AG04450 (cell line): Measurements from ENCODE around the gene MCC. TPM values are rescaled to one million over a fixed set of nuclear protein-coding genes. Genes with fewer than 3 reads are reported as not detected.

Source experiments
- CTCF ChIA-PET: fragments of 300-600, 350-600 bp; formaldehyde crosslinking; extraction: SDS; loops from one replicate; lab custom pipeline; 2022; ENCODE audit warnings: antibody characterized with exemption, inconsistent platforms; lab: Charles Lee
- POLR2A ChIA-PET: fragments of 350-600 bp; formaldehyde crosslinking; extraction: SDS; loops from one replicate; lab custom pipeline; 2021; ENCODE audit warnings: antibody characterized with exemption, inconsistent platforms; lab: Yijun Ruan, JAX
- DNase-seq: peaks from one replicate; pipeline ENCODE4 v3.0.0-alpha.2; 2011; ENCODE audit warnings: low read depth, low spot score
- H3K27ac ChIP-seq: one replicate; pipeline ENCODE4 v1.5.1; 2012; ENCODE audit warnings: low read depth, low read length, control low read depth
- H3K27me3 ChIP-seq: one replicate; pipeline ENCODE4 v1.6.0; 2012; ENCODE audit warnings: low read length; ENCODE audit not compliant: control insufficient read depth, insufficient read depth
- H3K4me3 ChIP-seq: 2 replicates; pipeline ENCODE4 v1.5.1; 2011; ENCODE audit warnings: mild to moderate bottlenecking, low read depth, low read length, control low read depth
- H3K9me3 ChIP-seq: 2 replicates; pipeline ENCODE4 v1.5.1; 2012; ENCODE audit warnings: low read length; ENCODE audit not compliant: control insufficient read depth, insufficient read depth
- CTCF ChIP-seq: IDR thresholded peaks from 2 replicates; pipeline ENCODE4 v1.5.1; 2011; ENCODE audit warnings: low read depth, low read length, control low read depth, inconsistent platforms
- polyA plus RNA-seq: library from polyadenylated mRNA; depleted of rRNA; stranded (reverse); fragments of >200 nt; gene quantifications from 2 replicates; pipeline ENCODE4 v1.2.3, GENCODE V29; 2011

Gene MCC
- polyA plus RNA-seq, 1 experiment, result 17.5 TPM

GRCh38 chr5:113187906-113188305 is 300.3 kb downstream of the MCC start:
- no peak for TF ChIP-seq CTCF
- POLR2A ChIA-PET, result no interaction called here
- no peak for DNase-seq
- peaks cover 2% of the 10 kb centered on the region for H3K9me3 ChIP-seq
- no peak overlapping the region for H3K27ac ChIP-seq
- CTCF ChIA-PET, result no interaction called here
- no peaks in the 10 kb centered on the region for H3K27me3 ChIP-seq
- H3K4me3 ChIP-seq, result no peak overlapping the region

DNA sequence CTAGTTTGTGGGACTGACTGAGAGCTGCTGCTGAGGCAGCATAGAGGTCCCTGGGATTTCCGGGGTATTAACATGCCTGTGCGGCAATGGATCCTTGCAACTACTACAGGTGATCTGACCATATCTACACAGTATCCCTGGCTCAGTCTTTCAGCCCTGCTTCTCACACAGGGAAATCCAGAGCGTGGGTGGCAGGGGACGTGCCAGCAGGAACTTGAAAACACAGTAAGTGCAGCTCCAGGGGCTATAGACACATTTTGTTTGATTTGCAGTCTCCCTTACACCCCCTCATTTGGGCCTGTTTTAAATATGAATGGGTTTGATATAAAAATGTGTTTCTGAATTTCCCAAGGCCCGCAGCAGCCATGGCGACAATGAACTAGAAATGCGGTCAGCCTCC is 302.2 kb downstream of the MCC start:
- TF ChIP-seq CTCF, result no peak
- no peak for DNase-seq
- no peaks in the 10 kb centered on the region for H3K9me3 ChIP-seq
- CTCF ChIA-PET, result no interaction called here
- POLR2A ChIA-PET, result no interaction called here
- no peak overlapping the region for H3K27ac ChIP-seq
- H3K27me3 ChIP-seq, result no peaks in the 10 kb centered on the region
- no peak overlapping the region for H3K4me3 ChIP-seq

DNA sequence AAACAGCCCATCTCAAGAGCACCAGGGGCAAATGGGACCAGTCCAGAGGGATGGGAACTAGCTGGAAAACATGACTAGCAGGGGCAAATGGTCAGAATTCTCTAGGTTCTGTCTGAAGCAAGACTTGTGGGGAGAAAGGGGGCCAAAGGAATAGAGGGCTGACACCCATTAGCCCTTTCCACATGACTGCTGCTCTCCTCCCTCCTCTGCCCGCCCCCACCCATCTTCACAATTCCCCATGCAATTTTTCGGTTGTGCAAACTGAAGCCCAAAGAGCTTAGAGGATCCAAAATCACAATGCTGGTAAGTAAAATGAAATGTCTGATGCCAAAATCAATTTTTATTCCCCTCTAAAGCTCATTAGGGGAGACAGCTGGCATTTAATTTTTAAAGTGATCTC is 304.6 kb downstream of the MCC start:
- Histone ChIP-seq H3K27me3 (no peaks in the 10 kb centered on the region), H3K9me3 (no peaks in the 10 kb centered on the region), H3K4me3 (no peak overlapping the region), H3K27ac (no peak overlapping the region)
- ChIA-PET POLR2A (no interaction called here), CTCF (interaction anchor here (0.5 to 1.0 kb wide), 5 partner anchors 10 to 186 kb away, joined by 3 to 4 read pairs (median 3); no protein-coding TSS in a partner anchor)
- no peak for DNase-seq
- TF ChIP-seq CTCF, result no peak

DNA sequence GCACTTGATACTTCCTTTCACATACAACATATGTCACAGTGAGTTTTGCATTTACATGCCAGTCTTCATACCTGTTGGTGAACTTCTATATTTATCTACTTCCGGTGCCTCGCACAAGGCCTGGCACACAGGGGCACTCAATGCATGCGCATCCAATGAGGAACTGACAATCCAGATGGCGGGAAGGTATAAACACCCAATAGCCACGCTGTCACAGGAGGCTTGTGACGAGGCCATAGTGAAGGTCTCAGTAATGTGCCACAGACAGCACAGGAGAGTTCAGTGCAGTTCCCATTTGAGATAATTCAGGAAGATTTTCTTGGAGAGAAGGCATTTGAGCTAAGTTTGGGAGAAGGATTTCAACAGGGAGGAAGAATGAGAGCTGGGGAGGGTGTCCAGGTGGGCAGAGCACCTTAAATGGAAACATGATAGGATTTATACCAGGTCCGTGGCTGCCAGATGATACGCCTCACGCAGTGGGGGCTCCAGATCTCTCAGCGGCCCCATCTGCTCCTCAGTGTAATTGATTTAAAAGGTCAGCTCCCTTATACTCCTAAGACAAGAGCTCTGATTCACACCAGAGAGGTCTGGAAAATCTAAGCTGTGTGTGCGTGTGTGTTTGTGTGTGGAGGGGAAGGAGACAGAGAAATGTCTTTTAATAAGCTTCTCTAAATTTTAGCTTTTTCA is 305.5 kb downstream of the MCC start:
- no peak overlapping the region for H3K4me3 ChIP-seq
- POLR2A ChIA-PET, result no interaction called here
- H3K27ac ChIP-seq, result no peak overlapping the region
- no peaks in the 10 kb centered on the region for H3K9me3 ChIP-seq
- H3K27me3 ChIP-seq, result no peaks in the 10 kb centered on the region
- CTCF ChIA-PET, result interaction anchor here (0.6 to 1.0 kb wide), 2 partner anchors 12 to 112 kb away, joined by 3 read pairs; no protein-coding TSS in a partner anchor
- DNase-seq, result no peak
- TF ChIP-seq CTCF, result no peak

GRCh38 chr5:113181853-113182490 is 306.3 kb downstream of the MCC start:
- no peaks in the 10 kb centered on the region for H3K27me3 ChIP-seq
- no peak for TF ChIP-seq CTCF
- ChIA-PET POLR2A (no interaction called here), CTCF (interaction anchor here (0.6 kb wide), 1 partner anchor 111 kb away, joined by 3 read pairs; no protein-coding TSS in a partner anchor)
- no peak for DNase-seq
- H3K4me3 ChIP-seq, result no peak overlapping the region
- H3K9me3 ChIP-seq, result no peaks in the 10 kb centered on the region
- no peak overlapping the region for H3K27ac ChIP-seq
